ENCODE results near the gene PIH1D1. TPM values are rescaled to one million over a fixed set of nuclear protein-coding genes. Genes with fewer than 3 reads are reported as not detected.

The PIH1D1 gene
- total and polyA plus RNA-seq, 2 of the 13 experiments (the other 11 are each of a cell fraction or from before 2014, with no cell fraction given), result 110 to 137 TPM

DNA sequence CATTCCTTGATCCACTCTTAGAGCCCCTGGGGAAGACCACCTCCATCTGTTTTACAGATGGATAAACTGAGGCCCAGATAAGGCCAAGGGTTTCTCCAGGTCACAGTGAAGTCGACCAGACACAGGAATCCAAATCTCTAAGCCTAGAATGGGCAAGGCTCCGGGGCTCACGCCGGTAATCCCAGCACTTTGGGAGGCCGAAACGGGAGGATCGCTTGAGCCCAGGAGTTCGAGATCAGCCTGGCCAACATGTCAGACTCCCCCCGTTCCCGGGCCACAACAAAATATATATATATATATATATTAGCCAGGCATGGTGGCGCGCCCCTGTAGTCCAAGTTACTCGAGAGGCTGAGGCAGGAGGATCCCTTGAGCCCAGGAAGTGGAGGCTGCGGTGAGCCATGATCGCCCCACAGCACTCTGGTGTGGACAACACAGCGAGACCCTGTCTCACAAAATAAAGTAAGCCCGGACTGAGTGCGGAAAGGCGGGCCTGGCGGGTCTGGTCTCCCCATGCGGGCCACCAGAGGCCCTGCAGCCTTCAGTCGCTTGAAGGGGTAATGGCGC, 35.2 kb upstream of the PIH1D1 start (continued):
- TF ChIP-seq KIAA2018 (CRISPR knock-in tag; IDR thresholded peaks at IDR 0.05; ENCODE audit: borderline replicate concordance), result no peak
- no peak for TF ChIP-seq ZNF503 (CRISPR knock-in tag; IDR thresholded peaks at IDR 0.05)
- no peak for TF ChIP-seq PTBP1 (IDR thresholded peaks at IDR 0.05; ENCODE audit: low read depth, low read length, poor library complexity, severe bottlenecking)
- no peak for TF ChIP-seq CHCHD3 (CRISPR knock-in tag; IDR thresholded peaks at IDR 0.05)
- no peak for TF ChIP-seq ARNT (IDR thresholded peaks at IDR 0.05)
- no peak for TF ChIP-seq CCAR2 (optimal IDR thresholded peaks at IDR 0.05; ENCODE audit: low read depth, low read length)
- no peak for TF ChIP-seq SAP130 (CRISPR knock-in tag; IDR thresholded peaks at IDR 0.05; ENCODE audit: low read depth)
- no peak for TF ChIP-seq ONECUT2 (CRISPR knock-in tag; IDR thresholded peaks at IDR 0.05)
- TF ChIP-seq USF2 (IDR thresholded peaks at IDR 0.05; ENCODE audit: low read depth, low read length), result no peak
- TF ChIP-seq USF2 (CRISPR knock-in tag; IDR thresholded peaks at IDR 0.05; ENCODE audit: borderline replicate concordance), result no peak
- TF ChIP-seq ZNF512 (CRISPR knock-in tag; IDR thresholded peaks at IDR 0.05), result no peak
- TF ChIP-seq CREM (IDR thresholded peaks at IDR 0.05), result no peak
- TF ChIP-seq CREM (CRISPR knock-in tag; IDR thresholded peaks at IDR 0.05), result no peak
- TF ChIP-seq CREB3 (CRISPR knock-in tag; IDR thresholded peaks at IDR 0.05), result no peak; the same call in 1 of the 2 replicates
- TF ChIP-seq MYNN (CRISPR knock-in tag; IDR thresholded peaks at IDR 0.05; ENCODE audit: low read depth), result no peak
- TF ChIP-seq ZNF672 (CRISPR knock-in tag; IDR thresholded peaks at IDR 0.05), result no peak
